ENCODE data around the gene TMEM132C.

The TMEM132C gene

DNA sequence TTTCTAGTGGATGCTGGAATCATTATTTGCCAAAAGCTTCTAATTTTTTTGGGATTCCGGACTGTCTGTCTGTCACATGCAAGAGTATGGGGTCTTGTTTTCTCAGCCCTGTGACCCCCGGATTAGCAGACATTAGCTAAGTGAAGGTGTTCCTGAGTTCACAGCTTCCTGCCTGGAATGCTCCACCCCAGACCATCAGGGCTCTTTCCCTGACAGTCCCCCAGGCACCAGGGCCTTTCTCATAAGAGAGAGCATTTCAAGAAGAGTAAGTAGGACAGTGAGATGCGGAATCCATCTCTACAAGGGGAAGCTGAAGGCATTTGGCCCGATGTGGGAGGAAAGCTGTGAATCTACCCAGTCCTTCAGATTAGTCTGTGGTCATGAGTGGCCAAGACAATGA is 427.5 kb downstream of the TMEM132C start:
- no peaks in the 10 kb centered on the region for H3K27me3 ChIP-seq (ENCODE audit: insufficient read depth, poor library complexity, severe bottlenecking)
- no peak overlapping the region for H3K27ac ChIP-seq (replicated peaks)
- no peak for TF ChIP-seq SPI1 (IDR thresholded peaks at IDR 0.05; ENCODE audit: borderline replicate concordance, low read depth)
- TF ChIP-seq GABPA (IDR thresholded peaks at IDR 0.05; ENCODE audit: low read depth) = no peak
- no peak for TF ChIP-seq POLR2AphosphoS5 (IDR thresholded peaks at IDR 0.05; ENCODE audit: low read depth)
- no peak for TF ChIP-seq CTCF (IDR thresholded peaks at IDR 0.05; ENCODE audit: insufficient read depth, low read length)
- TF ChIP-seq, protein P1, sequence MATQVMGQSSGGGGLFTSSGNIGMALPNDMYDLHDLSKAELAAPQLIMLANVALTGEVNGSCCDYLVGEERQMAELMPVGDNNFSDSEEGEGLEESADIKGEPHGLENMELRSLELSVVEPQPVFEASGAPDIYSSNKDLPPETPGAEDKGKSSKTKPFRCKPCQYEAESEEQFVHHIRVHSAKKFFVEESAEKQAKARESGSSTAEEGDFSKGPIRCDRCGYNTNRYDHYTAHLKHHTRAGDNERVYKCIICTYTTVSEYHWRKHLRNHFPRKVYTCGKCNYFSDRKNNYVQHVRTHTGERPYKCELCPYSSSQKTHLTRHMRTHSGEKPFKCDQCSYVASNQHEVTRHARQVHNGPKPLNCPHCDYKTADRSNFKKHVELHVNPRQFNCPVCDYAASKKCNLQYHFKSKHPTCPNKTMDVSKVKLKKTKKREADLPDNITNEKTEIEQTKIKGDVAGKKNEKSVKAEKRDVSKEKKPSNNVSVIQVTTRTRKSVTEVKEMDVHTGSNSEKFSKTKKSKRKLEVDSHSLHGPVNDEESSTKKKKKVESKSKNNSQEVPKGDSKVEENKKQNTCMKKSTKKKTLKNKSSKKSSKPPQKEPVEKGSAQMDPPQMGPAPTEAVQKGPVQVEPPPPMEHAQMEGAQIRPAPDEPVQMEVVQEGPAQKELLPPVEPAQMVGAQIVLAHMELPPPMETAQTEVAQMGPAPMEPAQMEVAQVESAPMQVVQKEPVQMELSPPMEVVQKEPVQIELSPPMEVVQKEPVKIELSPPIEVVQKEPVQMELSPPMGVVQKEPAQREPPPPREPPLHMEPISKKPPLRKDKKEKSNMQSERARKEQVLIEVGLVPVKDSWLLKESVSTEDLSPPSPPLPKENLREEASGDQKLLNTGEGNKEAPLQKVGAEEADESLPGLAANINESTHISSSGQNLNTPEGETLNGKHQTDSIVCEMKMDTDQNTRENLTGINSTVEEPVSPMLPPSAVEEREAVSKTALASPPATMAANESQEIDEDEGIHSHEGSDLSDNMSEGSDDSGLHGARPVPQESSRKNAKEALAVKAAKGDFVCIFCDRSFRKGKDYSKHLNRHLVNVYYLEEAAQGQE (IDR thresholded peaks at IDR 0.05; ENCODE audit: insufficient replicate concordance, low read depth) = no peak
- DNase-seq (ENCODE audit: low read depth in 1 of 2, low spot score in 1 of 2) = no peak
- no peak overlapping the region for H3K4me3 ChIP-seq (replicated peaks; ENCODE audit: insufficient read depth, low read length)

- H3K27ac ChIP-seq (replicated peaks) = no peak overlapping the region
- DNase-seq (ENCODE audit: low read depth in 1 of 2, low spot score in 1 of 2) = no peak
- no peaks in the 10 kb centered on the region for H3K27me3 ChIP-seq (ENCODE audit: insufficient read depth, poor library complexity, severe bottlenecking)
- no peak overlapping the region for H3K4me3 ChIP-seq (replicated peaks; ENCODE audit: insufficient read depth, low read length)
- TF ChIP-seq, protein P1 (IDR thresholded peaks at IDR 0.05; ENCODE audit: insufficient replicate concordance, low read depth) = no peak
- TF ChIP-seq GABPA (IDR thresholded peaks at IDR 0.05; ENCODE audit: low read depth) (no peak), POLR2AphosphoS5 (IDR thresholded peaks at IDR 0.05; ENCODE audit: low read depth) (no peak), CTCF (IDR thresholded peaks at IDR 0.05; ENCODE audit: insufficient read depth, low read length) (no peak), SPI1 (IDR thresholded peaks at IDR 0.05; ENCODE audit: borderline replicate concordance, low read depth) (no peak)
Measured at GRCh38 chr12:128695697-128696096, 428.7 kb downstream of the TMEM132C start.

DNA sequence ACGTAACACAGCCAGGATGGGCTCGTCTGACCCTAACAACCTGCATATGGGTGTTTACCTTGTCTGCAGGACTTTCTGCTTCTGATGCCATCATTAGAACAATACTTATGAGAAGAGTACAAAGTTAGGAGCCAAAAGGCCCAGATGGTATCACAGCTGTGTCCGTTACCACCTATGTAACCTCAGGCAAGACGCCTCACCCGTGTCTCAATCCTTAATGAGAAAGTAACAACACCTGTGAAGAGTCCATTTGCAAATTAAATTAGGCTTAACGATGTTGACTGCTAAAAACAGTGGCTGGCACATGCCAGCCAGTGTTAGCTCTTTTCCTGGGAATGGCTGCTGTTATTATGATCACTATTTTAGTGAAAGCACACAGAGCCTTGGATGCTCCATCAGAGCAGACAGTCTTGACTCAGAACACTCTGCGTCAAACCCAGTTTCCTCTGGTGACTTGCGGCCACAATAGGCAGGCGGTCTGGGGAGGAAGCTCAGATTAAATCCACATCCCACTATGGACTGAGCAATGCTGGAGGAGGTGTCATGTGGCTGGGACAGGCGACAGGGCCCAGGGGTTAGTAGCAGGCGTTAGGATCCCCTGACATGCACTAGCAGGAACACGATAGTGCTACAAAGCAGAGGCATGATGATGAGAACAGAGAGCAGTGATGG is 431.5 kb downstream of the TMEM132C start:
- TF ChIP-seq CTCF (IDR thresholded peaks at IDR 0.05; ENCODE audit: insufficient read depth, low read length) (no peak), GABPA (IDR thresholded peaks at IDR 0.05; ENCODE audit: low read depth) (no peak)
- no peaks in the 10 kb centered on the region for H3K27me3 ChIP-seq (ENCODE audit: insufficient read depth, poor library complexity, severe bottlenecking)
- no peak overlapping the region for H3K4me3 ChIP-seq (replicated peaks; ENCODE audit: insufficient read depth, low read length)
- DNase-seq (ENCODE audit: low read depth in 1 of 2, low spot score in 1 of 2) = no peak
- no peak overlapping the region for H3K27ac ChIP-seq (replicated peaks)

- no peaks in the 10 kb centered on the region for H3K27me3 ChIP-seq (ENCODE audit: insufficient read depth, poor library complexity, severe bottlenecking)
- H3K27ac ChIP-seq (replicated peaks) = no peak overlapping the region
- H3K4me3 ChIP-seq (replicated peaks; ENCODE audit: insufficient read depth, low read length) = no peak overlapping the region
- TF ChIP-seq SPI1 (IDR thresholded peaks at IDR 0.05; ENCODE audit: borderline replicate concordance, low read depth) (no peak), POLR2AphosphoS5 (IDR thresholded peaks at IDR 0.05; ENCODE audit: low read depth) (no peak), CTCF (IDR thresholded peaks at IDR 0.05; ENCODE audit: insufficient read depth, low read length) (no peak), GABPA (IDR thresholded peaks at IDR 0.05; ENCODE audit: low read depth) (no peak)
- TF ChIP-seq, protein P1 (IDR thresholded peaks at IDR 0.05; ENCODE audit: insufficient replicate concordance, low read depth) = no peak
- DNase-seq (ENCODE audit: low read depth in 1 of 2, low spot score in 1 of 2) = no peak
Measured at GRCh38 chr12:128699106-128699505, 432.1 kb downstream of the TMEM132C start.

All from HL-60 (cell line).